ENCODE results near the gene PLSCR3.

GRCh38 chr17:7423679-7424078 lies 29.4 kb upstream of the PLSCR3 start:
- no peak for TF ChIP-seq CTCF (IDR thresholded peaks at IDR 0.05)
- TF ChIP-seq EZH2 (IDR thresholded peaks at IDR 0.05), result no peak

All from neural progenitor cell (in vitro differentiated cells).